C4-2B (cell line): Measurements from ENCODE around the gene MARCHF6.

ENCODE experiments used
- H3K27ac ChIP-seq: fragments of 450-650 bp; 2 replicates; pipeline ENCODE4 v1.5.1; 2017
- CTCF ChIP-seq: fragments of 450-650 bp; conservative IDR thresholded peaks from 2 replicates; pipeline ENCODE4 v1.5.1; 2017; ENCODE audit warnings: mild to moderate bottlenecking
- ZFX ChIP-seq: fragments of 450-650 bp; IDR thresholded peaks from 2 replicates; pipeline ENCODE4 v1.6.1; 2017

The MARCHF6 gene

GRCh38 chr5:10310066-10310779 is 43.3 kb upstream of the MARCHF6 start:
- H3K27ac ChIP-seq = peak overlapping the region; percentile 90
- TF ChIP-seq CTCF (no peak), ZFX (no peak)

GRCh38 chr5:10310835-10311570 is 42.5 kb upstream of the MARCHF6 start:
- H3K27ac ChIP-seq = peak overlapping the region; percentile 82

DNA sequence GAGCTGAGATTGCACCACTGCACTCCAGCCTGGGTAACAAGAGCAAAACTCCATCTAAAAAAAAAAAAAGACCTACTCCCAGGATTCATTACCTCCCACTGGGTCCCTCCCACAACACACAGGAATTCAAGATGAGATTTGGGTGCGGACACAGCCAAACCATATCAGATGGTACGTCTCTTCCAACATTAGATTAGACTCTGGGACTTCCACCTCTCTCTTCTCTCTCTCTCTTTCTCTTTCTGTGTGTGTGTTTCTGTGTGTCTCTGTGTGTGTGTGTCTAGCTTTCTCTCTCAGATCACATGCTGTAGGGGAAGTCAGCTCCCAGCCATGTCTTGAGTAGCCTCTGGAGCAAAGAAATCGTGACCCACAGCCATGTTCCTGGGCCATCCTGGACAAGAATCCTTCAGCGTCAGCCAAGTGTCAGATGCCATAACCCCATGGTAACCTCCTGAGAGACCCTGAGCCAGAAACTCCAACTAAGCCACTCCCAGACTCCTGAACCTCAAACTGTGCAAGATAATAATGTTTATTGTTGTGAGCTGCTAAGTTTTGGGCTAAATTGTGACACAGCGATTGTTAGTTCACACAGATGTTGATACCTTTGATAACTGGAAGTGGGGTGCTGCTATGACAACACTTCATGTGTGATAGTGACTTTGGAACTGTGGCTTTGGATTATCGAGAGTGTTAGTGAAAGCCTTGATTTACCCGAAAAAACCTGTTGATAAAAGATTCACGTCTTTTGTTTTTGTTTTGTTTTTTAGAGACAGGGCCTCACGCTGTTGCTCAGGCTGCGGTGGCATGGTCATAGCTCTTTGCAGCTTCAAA is 41.7 kb upstream of the MARCHF6 start:
- TF ChIP-seq CTCF = no peak
- TF ChIP-seq ZFX = no peak
- H3K27ac ChIP-seq = peak overlapping the region; percentile 82

- TF ChIP-seq CTCF = no peak
- no peak for TF ChIP-seq ZFX
- H3K27ac ChIP-seq = no peak overlapping the region
Observed at GRCh38 chr5:10315201-10315600, 38.3 kb upstream of the MARCHF6 start.

GRCh38 chr5:10315824-10316509 is 37.5 kb upstream of the MARCHF6 start:
- TF ChIP-seq ZFX (no peak), CTCF (no peak)
- no peak overlapping the region for H3K27ac ChIP-seq

DNA sequence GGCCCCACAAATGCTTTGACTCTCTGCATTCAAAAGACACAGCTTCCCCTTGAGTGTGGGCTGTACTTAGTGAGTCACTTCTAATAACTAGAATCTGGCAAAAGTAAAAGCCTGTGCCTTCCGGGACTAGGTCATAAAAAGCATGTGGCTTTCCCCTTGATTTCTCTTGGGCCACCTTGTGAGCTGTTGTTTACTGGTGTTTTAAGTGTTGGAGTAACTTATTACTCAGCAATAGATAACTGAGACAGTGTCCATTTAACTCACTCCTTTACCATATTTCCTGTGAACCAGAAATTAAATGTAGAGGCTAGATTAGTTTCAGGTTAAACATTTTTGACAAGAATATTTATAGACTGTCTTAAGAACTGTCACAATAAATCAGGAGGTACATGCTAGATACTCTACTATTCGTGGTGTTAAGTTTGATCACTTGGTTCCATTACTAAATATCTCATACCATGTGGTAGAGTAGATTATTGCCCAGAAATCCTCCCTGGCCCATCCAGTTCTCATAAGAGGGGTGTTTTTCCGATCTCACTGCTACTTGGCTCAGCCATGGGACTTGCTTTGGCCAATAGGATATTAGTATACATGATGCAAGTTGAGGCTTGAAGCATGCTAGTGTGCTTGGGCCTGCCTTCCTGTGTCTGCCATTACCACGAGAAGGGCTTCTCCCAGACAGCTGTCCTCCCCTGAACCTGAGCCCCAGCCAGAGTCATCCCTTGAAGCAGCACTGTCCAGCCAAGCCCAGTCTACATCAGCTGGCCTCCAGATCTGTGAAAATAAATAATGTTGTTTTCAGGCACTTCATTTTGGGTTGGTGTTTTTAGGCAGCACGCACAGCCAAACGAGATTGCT is 35.4 kb upstream of the MARCHF6 start:
- TF ChIP-seq ZFX (no peak), CTCF (no peak)

More for the DNA sequence above, 35.4 kb upstream of the MARCHF6 start:
- H3K27ac ChIP-seq = no peak overlapping the region
